ENCODE results near the gene NCOR1. TPM values are rescaled to one million over a fixed set of nuclear protein-coding genes. Genes with fewer than 3 reads are reported as not detected.
"Not testable (repeated sequence)": the region's sequence is repeated elsewhere in the genome, so short reads cannot be mapped to it uniquely, and the experiment has no call there.

Gene NCOR1
- total RNA-seq, 1 experiment from 2014 or later, result 127 TPM

- Histone ChIP-seq H3F3A (ENCODE audit: low read length, unreplicated experiment) (peaks cover 4% of the 10 kb centered on the region), H3K4me3 (ENCODE audit: low read length) (no peak overlapping the region; the same call in 1 of the 2 replicates), H3K4me2 (ENCODE audit: low read length) (peak overlapping the region; percentile 89), H3K4me1 (ENCODE audit: insufficient read depth, low read length) (peaks cover 25% of the 10 kb centered on the region), H3K9ac (ENCODE audit: low read length) (no peak overlapping the region), H2AFZ (ENCODE audit: low read length) (no peak overlapping the region), H3K27me3 (ENCODE audit: low read length) (no peaks in the 10 kb centered on the region), H3K27ac (ENCODE audit: low read length) (no peak overlapping the region), H4K20me1 (ENCODE audit: low read length) (peaks cover 27% of the 10 kb centered on the region), H3K36me3 (ENCODE audit: low read depth, low read length) (no peaks in the 10 kb centered on the region), H3K9me3 (ENCODE audit: low read length) (no peaks in the 10 kb centered on the region), H3K9me2 (replicated peaks; ENCODE audit: low read length) (no peaks in the 10 kb centered on the region), H3K79me2 (ENCODE audit: low read length) (peaks cover 100% of the 10 kb centered on the region)
- ATAC-seq, result no peak
- DNase-seq, result no peak
- intact Hi-C loops (cut with micrococcal nuclease), result loop anchor here (10.0 kb wide), 1 partner anchor 108 kb away; no protein-coding TSS in a partner anchor
- TF ChIP-seq EZH2phosphoT487 (IDR thresholded peaks at IDR 0.05; ENCODE audit: borderline replicate concordance, low read length) (no peak), CTCF (conservative IDR thresholded peaks at IDR 0.05; ENCODE audit: low read depth, low read length) (no peak), EZH2 (IDR thresholded peaks at IDR 0.05; ENCODE audit: low read length, unreplicated experiment) (no peak)
- no TSS peak for BruUV-seq (replicated peaks)
- POLR2A ChIA-PET (ENCODE audit: unreplicated experiment), result no interaction called here
- CTCF ChIA-PET, result no interaction called here
These were observed 2.5 kb downstream of the NCOR1 start for GRCh38 chr17:16212793-16213192.

GRCh38 chr17:16211590-16211989 is 3.7 kb downstream of the NCOR1 start:
- H3K4me2 ChIP-seq (ENCODE audit: low read length), result no peak overlapping the region
- POLR2A ChIA-PET (ENCODE audit: unreplicated experiment), result no interaction called here
- ATAC-seq (no peak), DNase-seq (no peak)
- no peak overlapping the region for H2AFZ ChIP-seq (ENCODE audit: low read length)
- intact Hi-C loops (cut with micrococcal nuclease), result loop anchor here (10.0 kb wide), 1 partner anchor 107 kb away; no protein-coding TSS in a partner anchor
- H3K4me1 ChIP-seq (ENCODE audit: insufficient read depth, low read length), result peaks cover 31% of the 10 kb centered on the region
- H3K36me3 ChIP-seq (ENCODE audit: low read depth, low read length), result no peaks in the 10 kb centered on the region
- no peak overlapping the region for H3K27ac ChIP-seq (ENCODE audit: low read length)
- H3F3A ChIP-seq (ENCODE audit: low read length, unreplicated experiment), result peaks cover 4% of the 10 kb centered on the region
- no peaks in the 10 kb centered on the region for H3K9me2 ChIP-seq (replicated peaks; ENCODE audit: low read length)
- H3K4me3 ChIP-seq (ENCODE audit: low read length), result no peak overlapping the region
- no TSS peak for BruUV-seq (replicated peaks)
- peaks cover 99% of the 10 kb centered on the region for H3K79me2 ChIP-seq (ENCODE audit: low read length)
- H3K27me3 ChIP-seq (ENCODE audit: low read length), result no peaks in the 10 kb centered on the region
- CTCF ChIA-PET, result no interaction called here
- H3K9me3 ChIP-seq (ENCODE audit: low read length), result no peaks in the 10 kb centered on the region
- no peak for TF ChIP-seq CTCF (conservative IDR thresholded peaks at IDR 0.05; ENCODE audit: low read depth, low read length)
- TF ChIP-seq EZH2 (IDR thresholded peaks at IDR 0.05; ENCODE audit: low read length, unreplicated experiment), result no peak
- TF ChIP-seq EZH2phosphoT487 (IDR thresholded peaks at IDR 0.05; ENCODE audit: borderline replicate concordance, low read length), result no peak
- H4K20me1 ChIP-seq (ENCODE audit: low read length), result peaks cover 27% of the 10 kb centered on the region
- no peak overlapping the region for H3K9ac ChIP-seq (ENCODE audit: low read length)

- H3K9me2 ChIP-seq (replicated peaks; ENCODE audit: low read length); ATAC-seq; H2AFZ ChIP-seq (ENCODE audit: low read length); BruUV-seq (replicated peaks); H3K4me3 ChIP-seq (ENCODE audit: low read length); H3K9me3 ChIP-seq (ENCODE audit: low read length); DNase-seq; intact Hi-C loops (cut with micrococcal nuclease); H4K20me1 ChIP-seq (ENCODE audit: low read length); H3K27me3 ChIP-seq (ENCODE audit: low read length); H3K9ac ChIP-seq (ENCODE audit: low read length); H3K27ac ChIP-seq (ENCODE audit: low read length); CTCF ChIA-PET; H3K36me3 ChIP-seq (ENCODE audit: low read depth, low read length); H3K4me2 ChIP-seq (ENCODE audit: low read length); H3F3A ChIP-seq (ENCODE audit: low read length, unreplicated experiment): not testable (repeated sequence)
- Histone ChIP-seq H3K4me1 (ENCODE audit: insufficient read depth, low read length) (peaks cover 32% of the 10 kb centered on the region), H3K79me2 (ENCODE audit: low read length) (peaks cover 99% of the 10 kb centered on the region)
- POLR2A ChIA-PET (ENCODE audit: unreplicated experiment), result interaction anchor here (0.7 kb wide), 1 partner anchor 20 kb away, joined by 4 read pairs; no protein-coding TSS in a partner anchor
These were observed 10.6 kb downstream of the NCOR1 start for GRCh38 chr17:16204763-16205162.

GRCh38 chr17:16202554-16203500 is 12.5 kb downstream of the NCOR1 start:
- CTCF ChIA-PET; DNase-seq; H3K9ac ChIP-seq (ENCODE audit: low read length); BruUV-seq (replicated peaks); POLR2A ChIA-PET (ENCODE audit: unreplicated experiment); H3K36me3 ChIP-seq (ENCODE audit: low read depth, low read length); H3K4me2 ChIP-seq (ENCODE audit: low read length); H3F3A ChIP-seq (ENCODE audit: low read length, unreplicated experiment); H3K9me3 ChIP-seq (ENCODE audit: low read length); ATAC-seq; H3K9me2 ChIP-seq (replicated peaks; ENCODE audit: low read length); H3K4me3 ChIP-seq (ENCODE audit: low read length); H2AFZ ChIP-seq (ENCODE audit: low read length); H3K27me3 ChIP-seq (ENCODE audit: low read length); intact Hi-C loops (cut with micrococcal nuclease); H3K27ac ChIP-seq (ENCODE audit: low read length): not testable (repeated sequence)
- 0 out of 2 replicates have a peak, but pooled peaks cover 16% of the 10 kb centered on the region for H4K20me1 ChIP-seq (ENCODE audit: low read length)
- H3K4me1 ChIP-seq (ENCODE audit: insufficient read depth, low read length), result peaks cover 33% of the 10 kb centered on the region
- H3K79me2 ChIP-seq (ENCODE audit: low read length), result peaks cover 98% of the 10 kb centered on the region

GRCh38 chr17:16201693-16202131 is 13.6 kb downstream of the NCOR1 start:
- H3K27ac ChIP-seq (ENCODE audit: low read length); POLR2A ChIA-PET (ENCODE audit: unreplicated experiment); H2AFZ ChIP-seq (ENCODE audit: low read length); H3K27me3 ChIP-seq (ENCODE audit: low read length); H3K9me2 ChIP-seq (replicated peaks; ENCODE audit: low read length); DNase-seq; ATAC-seq; H3F3A ChIP-seq (ENCODE audit: low read length, unreplicated experiment); intact Hi-C loops (cut with micrococcal nuclease); H3K9ac ChIP-seq (ENCODE audit: low read length); BruUV-seq (replicated peaks); H3K4me2 ChIP-seq (ENCODE audit: low read length); H3K36me3 ChIP-seq (ENCODE audit: low read depth, low read length); H3K4me3 ChIP-seq (ENCODE audit: low read length); CTCF ChIA-PET; H3K9me3 ChIP-seq (ENCODE audit: low read length): not testable (repeated sequence)
- Histone ChIP-seq H3K4me1 (ENCODE audit: insufficient read depth, low read length) (peaks cover 24% of the 10 kb centered on the region), H4K20me1 (ENCODE audit: low read length) (0 out of 2 replicates have a peak, but pooled peaks cover 16% of the 10 kb centered on the region), H3K79me2 (ENCODE audit: low read length) (peaks cover 99% of the 10 kb centered on the region)

Data from PC-3 (cell line).